Liver (tissue), 9 donors: ENCODE measurements around the gene TRIM32. TPM values are rescaled to one million over a fixed set of nuclear protein-coding genes. Genes with fewer than 3 reads are reported as not detected.

Experiments used
- DNase-seq: peaks from one replicate; pipeline ENCODE4 v3.0.0-alpha.2; 2017; ENCODE audit warnings: low spot score
- H3K27ac ChIP-seq, 2 donors: one replicate each; pipeline ENCODE4 v1.7.0; 2013; ENCODE audit warnings: inconsistent platforms in 2 of 2, low read length in 2 of 2, control low read depth in 1 of 2, low read depth in 1 of 2, mild to moderate bottlenecking in 1 of 2
- H3K27me3 ChIP-seq, 4 donors: one replicate each; pipeline versions ENCODE4 v1.6.1 to v1.7.0; 2013; ENCODE audit warnings: low read length in 3 of 4, inconsistent platforms in 1 of 4, mild to moderate bottlenecking in 1 of 4, moderate library complexity in 1 of 4; ENCODE audit not compliant: control insufficient read depth in 4 of 4, insufficient read depth in 4 of 4
- H3K36me3 ChIP-seq, 4 donors: one replicate each; pipeline versions ENCODE4 v1.6.1 to v1.7.0; 2013; ENCODE audit warnings: low read length in 3 of 4, mild to moderate bottlenecking in 3 of 4, low read depth in 1 of 4, moderate library complexity in 1 of 4; ENCODE audit not compliant: control insufficient read depth in 4 of 4, insufficient read depth in 3 of 4
- H3K4me1 ChIP-seq, 4 donors: one replicate each; pipeline versions ENCODE4 v1.6.1 to v1.7.0; 2013; ENCODE audit warnings: low read length in 3 of 4, mild to moderate bottlenecking in 3 of 4, moderate library complexity in 1 of 4; ENCODE audit not compliant: control insufficient read depth in 4 of 4, insufficient read depth in 4 of 4
- H3K4me3 ChIP-seq, 3 donors: one replicate each; pipeline versions ENCODE4 v1.6.1 to v1.7.0; 2013; ENCODE audit warnings: low read length in 3 of 3, control low read depth in 1 of 3, low read depth in 1 of 3, mild to moderate bottlenecking in 1 of 3
- H3K9ac ChIP-seq, 2 donors: one replicate each; pipeline ENCODE4 v1.7.0; 2013; ENCODE audit warnings: low read length in 2 of 2, mild to moderate bottlenecking in 2 of 2, moderate library complexity in 2 of 2, control low read depth in 1 of 2, low read depth in 1 of 2
- H3K9me3 ChIP-seq, 4 donors: one replicate each; pipeline versions ENCODE4 v1.6.1 to v1.7.0; 2013; ENCODE audit warnings: low read length in 3 of 4; ENCODE audit not compliant: control insufficient read depth in 4 of 4
- EGR1 ChIP-seq, 2 donors: IDR thresholded peaks; 2 replicates each; pipeline ENCODE4 v1.6.1; 2016 to 2018; ENCODE audit warnings: antibody characterized with exemption in 2 of 2, low read depth in 2 of 2
- FOXA1 ChIP-seq: IDR thresholded peaks from 2 replicates; pipeline ENCODE4 v1.6.1; 2016; ENCODE audit warnings: antibody characterized with exemption
- FOXA2 ChIP-seq: IDR thresholded peaks from 2 replicates; pipeline ENCODE4 v1.6.1; 2016; ENCODE audit warnings: antibody characterized with exemption
- GABPA ChIP-seq, 2 donors: IDR thresholded peaks in 1 of 2; conservative IDR thresholded peaks in 1 of 2; 2 replicates each; pipeline ENCODE4 v1.6.1; 2016; ENCODE audit warnings: antibody characterized with exemption in 2 of 2, mild to moderate bottlenecking in 1 of 2, moderate library complexity in 1 of 2
- HNF4A ChIP-seq, 2 donors: conservative IDR thresholded peaks; 2 replicates each; pipeline ENCODE4 v1.6.1; 2016; ENCODE audit warnings: antibody characterized with exemption in 2 of 2, mild to moderate bottlenecking in 2 of 2
- HNF4G ChIP-seq: IDR thresholded peaks from 2 replicates; pipeline ENCODE4 v1.6.1; 2016; ENCODE audit warnings: antibody characterized with exemption
- JUND ChIP-seq, 2 donors: IDR thresholded peaks; 2 replicates each; pipeline ENCODE4 v1.6.1; 2016; ENCODE audit warnings: antibody characterized with exemption in 2 of 2
- NR2F2 ChIP-seq: IDR thresholded peaks from 2 replicates; pipeline ENCODE4 v1.6.1; 2016; ENCODE audit warnings: antibody characterized with exemption
- RAD21 ChIP-seq, 2 donors: IDR thresholded peaks; 2 replicates each; pipeline ENCODE4 v1.6.1; 2016; ENCODE audit warnings: antibody characterized with exemption in 2 of 2, mild to moderate bottlenecking in 2 of 2
- RXRA ChIP-seq, 2 donors: IDR thresholded peaks; 2 replicates each; pipeline ENCODE4 v1.6.1; 2017 to 2018; ENCODE audit warnings: antibody characterized with exemption in 2 of 2, mild to moderate bottlenecking in 1 of 2
- SP1 ChIP-seq: IDR thresholded peaks from 2 replicates; pipeline ENCODE4 v1.6.1; 2018; ENCODE audit warnings: antibody characterized with exemption, mild to moderate bottlenecking
- TAF1 ChIP-seq: conservative IDR thresholded peaks from 2 replicates; pipeline ENCODE4 v1.6.1; 2016; ENCODE audit warnings: antibody characterized with exemption, mild to moderate bottlenecking
- YY1 ChIP-seq: IDR thresholded peaks from 2 replicates; pipeline ENCODE4 v1.6.1; 2016; ENCODE audit warnings: antibody characterized with exemption, mild to moderate bottlenecking
- WGBS: extraction: QIAGEN DNeasy Blood & Tissue Kit; methylation state at CpG from one replicate; pipeline ENCODE4 v1.1.7; 2013; 5-methylcytosine and 5-hydroxymethylcytosine counted together
- polyA plus RNA-seq, 2 donors: library from polyadenylated mRNA; stranded (reverse) in 1 of 2; unstranded in 1 of 2; fragments of 200-250 nt in 1 of 2; fragments of >200 nt in 1 of 2; fragmentation: Nextera tagmentation in 1 of 2; extraction: Ambion mirVana in 1 of 2; gene quantifications; one replicate each; pipeline versions ENCODE4 v1.2.1 to v1.2.3, GENCODE V29; 2013 to 2015
- total RNA-seq, 2 donors: library from RNA; depleted of rRNA; stranded (reverse); fragments of >200 nt; gene quantifications; one replicate each; pipeline ENCODE4 v1.2.3, GENCODE V29; 2014
- TF ChIP-seq, protein P1 (sequence below): fragments of 150-350 bp; IDR thresholded peaks from 2 replicates; pipeline ENCODE4 v1.5.1; 2017; ENCODE audit warnings: improper control_type of control experiment, low read depth, low read length; ENCODE audit not compliant: missing input control
- TF ChIP-seq, protein P2 (sequence below): IDR thresholded peaks from 2 replicates; pipeline ENCODE4 v1.6.1; 2016; ENCODE audit warnings: antibody characterized with exemption
- TF ChIP-seq, protein P3 (sequence below): IDR thresholded peaks from 2 replicates; pipeline ENCODE4 v1.6.1; 2016; ENCODE audit warnings: antibody characterized with exemption
- TF ChIP-seq, protein P4 (sequence below): IDR thresholded peaks from 2 replicates; pipeline ENCODE4 v1.6.1; 2016; ENCODE audit warnings: antibody characterized with exemption, mild to moderate bottlenecking
- TF ChIP-seq, protein P5 (sequence below): IDR thresholded peaks from 2 replicates; pipeline ENCODE4 v1.6.1; 2016; ENCODE audit warnings: antibody characterized with exemption
- donor health status: healthy.
- donor health status: healthy.
- donor health status: healthy.
- donor health status: healthy.
- donor health status: healthy.

The TRIM32 gene
- total and polyA plus RNA-seq, 4 donors, result 3.0 to 5.9 (median 3.5) TPM

DNA sequence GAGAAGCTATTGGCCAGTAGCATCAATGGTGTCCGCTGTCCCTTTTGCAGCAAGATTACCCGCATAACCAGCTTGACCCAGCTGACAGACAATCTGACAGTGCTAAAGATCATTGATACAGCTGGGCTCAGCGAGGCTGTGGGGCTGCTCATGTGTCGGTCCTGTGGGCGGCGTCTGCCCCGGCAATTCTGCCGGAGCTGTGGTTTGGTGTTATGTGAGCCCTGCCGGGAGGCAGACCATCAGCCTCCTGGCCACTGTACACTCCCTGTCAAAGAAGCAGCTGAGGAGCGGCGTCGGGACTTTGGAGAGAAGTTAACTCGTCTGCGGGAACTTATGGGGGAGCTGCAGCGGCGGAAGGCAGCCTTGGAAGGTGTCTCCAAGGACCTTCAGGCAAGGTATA is 10.8 kb downstream of the TRIM32 start:
- Histone ChIP-seq H3K4me3 (no peak overlapping the region), H3K36me3 (peaks cover 8 to 21% (median 17%) of the 10 kb centered on the region in 4 donors), H3K9ac (no peak overlapping the region), H3K27me3 (no peaks in the 10 kb centered on the region), H3K4me1 (no peaks in the 10 kb centered on the region), H3K9me3 (no peaks in the 10 kb centered on the region), H3K27ac (no peak overlapping the region)
- no peak for DNase-seq
- TF ChIP-seq, protein P1, sequence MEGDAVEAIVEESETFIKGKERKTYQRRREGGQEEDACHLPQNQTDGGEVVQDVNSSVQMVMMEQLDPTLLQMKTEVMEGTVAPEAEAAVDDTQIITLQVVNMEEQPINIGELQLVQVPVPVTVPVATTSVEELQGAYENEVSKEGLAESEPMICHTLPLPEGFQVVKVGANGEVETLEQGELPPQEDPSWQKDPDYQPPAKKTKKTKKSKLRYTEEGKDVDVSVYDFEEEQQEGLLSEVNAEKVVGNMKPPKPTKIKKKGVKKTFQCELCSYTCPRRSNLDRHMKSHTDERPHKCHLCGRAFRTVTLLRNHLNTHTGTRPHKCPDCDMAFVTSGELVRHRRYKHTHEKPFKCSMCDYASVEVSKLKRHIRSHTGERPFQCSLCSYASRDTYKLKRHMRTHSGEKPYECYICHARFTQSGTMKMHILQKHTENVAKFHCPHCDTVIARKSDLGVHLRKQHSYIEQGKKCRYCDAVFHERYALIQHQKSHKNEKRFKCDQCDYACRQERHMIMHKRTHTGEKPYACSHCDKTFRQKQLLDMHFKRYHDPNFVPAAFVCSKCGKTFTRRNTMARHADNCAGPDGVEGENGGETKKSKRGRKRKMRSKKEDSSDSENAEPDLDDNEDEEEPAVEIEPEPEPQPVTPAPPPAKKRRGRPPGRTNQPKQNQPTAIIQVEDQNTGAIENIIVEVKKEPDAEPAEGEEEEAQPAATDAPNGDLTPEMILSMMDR, result no peak
- TF ChIP-seq HNF4G (no peak), SP1 (no peak), RXRA (IDR thresholded peaks at IDR 0.05) (no peak), RAD21 (IDR thresholded peaks at IDR 0.05) (no peak), YY1 (no peak), FOXA1 (no peak), EGR1 (IDR thresholded peaks at IDR 0.05; ENCODE audit: low read depth in 2 of 2) (no peak), HNF4A (conservative IDR thresholded peaks at IDR 0.05) (no peak), NR2F2 (no peak), TAF1 (no peak), FOXA2 (no peak), GABPA (IDR thresholded peaks at IDR 0.05 in 1 of 2, conservative IDR thresholded peaks at IDR 0.05 in 1 of 2) (no peak), JUND (IDR thresholded peaks at IDR 0.05) (no peak)
- TF ChIP-seq, protein P2, sequence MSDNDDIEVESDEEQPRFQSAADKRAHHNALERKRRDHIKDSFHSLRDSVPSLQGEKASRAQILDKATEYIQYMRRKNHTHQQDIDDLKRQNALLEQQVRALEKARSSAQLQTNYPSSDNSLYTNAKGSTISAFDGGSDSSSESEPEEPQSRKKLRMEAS, result no peak
- TF ChIP-seq, protein P3, sequence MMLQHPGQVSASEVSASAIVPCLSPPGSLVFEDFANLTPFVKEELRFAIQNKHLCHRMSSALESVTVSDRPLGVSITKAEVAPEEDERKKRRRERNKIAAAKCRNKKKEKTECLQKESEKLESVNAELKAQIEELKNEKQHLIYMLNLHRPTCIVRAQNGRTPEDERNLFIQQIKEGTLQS, result no peak
- TF ChIP-seq, protein P4, sequence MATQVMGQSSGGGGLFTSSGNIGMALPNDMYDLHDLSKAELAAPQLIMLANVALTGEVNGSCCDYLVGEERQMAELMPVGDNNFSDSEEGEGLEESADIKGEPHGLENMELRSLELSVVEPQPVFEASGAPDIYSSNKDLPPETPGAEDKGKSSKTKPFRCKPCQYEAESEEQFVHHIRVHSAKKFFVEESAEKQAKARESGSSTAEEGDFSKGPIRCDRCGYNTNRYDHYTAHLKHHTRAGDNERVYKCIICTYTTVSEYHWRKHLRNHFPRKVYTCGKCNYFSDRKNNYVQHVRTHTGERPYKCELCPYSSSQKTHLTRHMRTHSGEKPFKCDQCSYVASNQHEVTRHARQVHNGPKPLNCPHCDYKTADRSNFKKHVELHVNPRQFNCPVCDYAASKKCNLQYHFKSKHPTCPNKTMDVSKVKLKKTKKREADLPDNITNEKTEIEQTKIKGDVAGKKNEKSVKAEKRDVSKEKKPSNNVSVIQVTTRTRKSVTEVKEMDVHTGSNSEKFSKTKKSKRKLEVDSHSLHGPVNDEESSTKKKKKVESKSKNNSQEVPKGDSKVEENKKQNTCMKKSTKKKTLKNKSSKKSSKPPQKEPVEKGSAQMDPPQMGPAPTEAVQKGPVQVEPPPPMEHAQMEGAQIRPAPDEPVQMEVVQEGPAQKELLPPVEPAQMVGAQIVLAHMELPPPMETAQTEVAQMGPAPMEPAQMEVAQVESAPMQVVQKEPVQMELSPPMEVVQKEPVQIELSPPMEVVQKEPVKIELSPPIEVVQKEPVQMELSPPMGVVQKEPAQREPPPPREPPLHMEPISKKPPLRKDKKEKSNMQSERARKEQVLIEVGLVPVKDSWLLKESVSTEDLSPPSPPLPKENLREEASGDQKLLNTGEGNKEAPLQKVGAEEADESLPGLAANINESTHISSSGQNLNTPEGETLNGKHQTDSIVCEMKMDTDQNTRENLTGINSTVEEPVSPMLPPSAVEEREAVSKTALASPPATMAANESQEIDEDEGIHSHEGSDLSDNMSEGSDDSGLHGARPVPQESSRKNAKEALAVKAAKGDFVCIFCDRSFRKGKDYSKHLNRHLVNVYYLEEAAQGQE, result no peak
- TF ChIP-seq, protein P5, sequence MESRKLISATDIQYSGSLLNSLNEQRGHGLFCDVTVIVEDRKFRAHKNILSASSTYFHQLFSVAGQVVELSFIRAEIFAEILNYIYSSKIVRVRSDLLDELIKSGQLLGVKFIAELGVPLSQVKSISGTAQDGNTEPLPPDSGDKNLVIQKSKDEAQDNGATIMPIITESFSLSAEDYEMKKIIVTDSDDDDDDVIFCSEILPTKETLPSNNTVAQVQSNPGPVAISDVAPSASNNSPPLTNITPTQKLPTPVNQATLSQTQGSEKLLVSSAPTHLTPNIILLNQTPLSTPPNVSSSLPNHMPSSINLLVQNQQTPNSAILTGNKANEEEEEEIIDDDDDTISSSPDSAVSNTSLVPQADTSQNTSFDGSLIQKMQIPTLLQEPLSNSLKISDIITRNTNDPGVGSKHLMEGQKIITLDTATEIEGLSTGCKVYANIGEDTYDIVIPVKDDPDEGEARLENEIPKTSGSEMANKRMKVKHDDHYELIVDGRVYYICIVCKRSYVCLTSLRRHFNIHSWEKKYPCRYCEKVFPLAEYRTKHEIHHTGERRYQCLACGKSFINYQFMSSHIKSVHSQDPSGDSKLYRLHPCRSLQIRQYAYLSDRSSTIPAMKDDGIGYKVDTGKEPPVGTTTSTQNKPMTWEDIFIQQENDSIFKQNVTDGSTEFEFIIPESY, result no peak
- WGBS, result 97% methylated on average over 16 of the region's 16 CpGs
